Gastroesophageal sphincter (tissue), 3 donors: ENCODE measurements around the gene PAEP.

Source experiments
- POLR2A ChIP-seq, 2 donors: fragments of 450-650 bp; IDR thresholded peaks; one replicate each; pipeline ENCODE4 v1.6.1; 2017; ENCODE audit warnings: antibody characterized with exemption in 2 of 2, mild to moderate bottlenecking in 2 of 2, moderate library complexity in 1 of 2
- POLR2AphosphoS5 ChIP-seq: sonication (generic); formaldehyde crosslinking; IDR thresholded peaks from one replicate; pipeline ENCODE4 v1.6.1; 2017; ENCODE audit warnings: antibody characterized with exemption
- TF ChIP-seq, protein P1 (sequence below), 4 experiments: fragments of 200-600 bp in 2 of 4; fragments of 450-650 bp in 2 of 4; sonication (generic) in 1 of 4; IDR thresholded peaks; one replicate each; pipeline ENCODE4 v1.5.1; 2017 to 2019; ENCODE audit warnings: antibody characterized with exemption in 4 of 4, mild to moderate bottlenecking in 2 of 4, moderate library complexity in 2 of 4

DNA sequence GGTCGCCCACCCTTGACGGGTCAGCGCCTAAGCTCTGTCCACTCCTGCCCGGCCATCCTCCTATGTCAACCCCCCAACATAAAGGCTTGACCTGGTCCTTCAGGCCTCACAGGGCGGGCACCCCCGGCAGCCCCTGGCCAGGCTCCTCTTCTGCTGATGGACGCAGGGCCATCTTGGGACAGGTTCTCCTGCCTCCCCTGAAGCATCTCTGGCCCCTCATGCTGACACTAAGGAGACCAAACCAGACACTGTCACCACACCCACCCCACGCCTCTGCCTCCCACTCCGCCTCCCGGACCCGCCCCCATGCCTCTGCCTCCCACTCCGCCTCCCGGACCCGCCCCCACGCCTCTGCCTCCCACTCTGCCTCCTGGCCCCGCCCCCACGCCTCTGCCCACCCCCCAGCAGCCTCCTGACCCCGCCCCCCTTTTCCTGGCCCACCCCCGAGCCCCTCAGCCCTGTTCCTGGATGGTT lies 8.8 kb upstream of the PAEP start:
- TF ChIP-seq, protein P1, sequence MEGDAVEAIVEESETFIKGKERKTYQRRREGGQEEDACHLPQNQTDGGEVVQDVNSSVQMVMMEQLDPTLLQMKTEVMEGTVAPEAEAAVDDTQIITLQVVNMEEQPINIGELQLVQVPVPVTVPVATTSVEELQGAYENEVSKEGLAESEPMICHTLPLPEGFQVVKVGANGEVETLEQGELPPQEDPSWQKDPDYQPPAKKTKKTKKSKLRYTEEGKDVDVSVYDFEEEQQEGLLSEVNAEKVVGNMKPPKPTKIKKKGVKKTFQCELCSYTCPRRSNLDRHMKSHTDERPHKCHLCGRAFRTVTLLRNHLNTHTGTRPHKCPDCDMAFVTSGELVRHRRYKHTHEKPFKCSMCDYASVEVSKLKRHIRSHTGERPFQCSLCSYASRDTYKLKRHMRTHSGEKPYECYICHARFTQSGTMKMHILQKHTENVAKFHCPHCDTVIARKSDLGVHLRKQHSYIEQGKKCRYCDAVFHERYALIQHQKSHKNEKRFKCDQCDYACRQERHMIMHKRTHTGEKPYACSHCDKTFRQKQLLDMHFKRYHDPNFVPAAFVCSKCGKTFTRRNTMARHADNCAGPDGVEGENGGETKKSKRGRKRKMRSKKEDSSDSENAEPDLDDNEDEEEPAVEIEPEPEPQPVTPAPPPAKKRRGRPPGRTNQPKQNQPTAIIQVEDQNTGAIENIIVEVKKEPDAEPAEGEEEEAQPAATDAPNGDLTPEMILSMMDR (IDR thresholded peaks at IDR 0.05) = no peak
- TF ChIP-seq POLR2A (IDR thresholded peaks at IDR 0.05) = no peak
- no peak for TF ChIP-seq POLR2AphosphoS5
